Uterus (tissue), 2 donors: Measurements from ENCODE around the gene TBC1D10A.

Experiments used
- CTCF ChIP-seq, 4 experiments: fragments of 200-600 bp in 2 of 4; fragments of 450-650 bp in 2 of 4; sonication (generic) in 2 of 4; IDR thresholded peaks; one replicate each; pipeline ENCODE4 v1.5.1; 2016 to 2019; ENCODE audit warnings: antibody characterized with exemption in 4 of 4, mild to moderate bottlenecking in 2 of 4, moderate library complexity in 1 of 4
- POLR2A ChIP-seq, 2 donors: fragments of 450-650 bp; IDR thresholded peaks; one replicate each; pipeline ENCODE4 v1.6.1; 2016; ENCODE audit warnings: antibody characterized with exemption in 2 of 2, mild to moderate bottlenecking in 1 of 2, moderate library complexity in 1 of 2

- no peak for TF ChIP-seq CTCF (IDR thresholded peaks at IDR 0.05)
- no peak for TF ChIP-seq POLR2A (IDR thresholded peaks at IDR 0.05)
Measured at GRCh38 chr22:30324014-30324730, 2.6 kb downstream of the TBC1D10A start.
